Measurements from ENCODE around the gene MICOS13.

MICOS13 gene

DNA sequence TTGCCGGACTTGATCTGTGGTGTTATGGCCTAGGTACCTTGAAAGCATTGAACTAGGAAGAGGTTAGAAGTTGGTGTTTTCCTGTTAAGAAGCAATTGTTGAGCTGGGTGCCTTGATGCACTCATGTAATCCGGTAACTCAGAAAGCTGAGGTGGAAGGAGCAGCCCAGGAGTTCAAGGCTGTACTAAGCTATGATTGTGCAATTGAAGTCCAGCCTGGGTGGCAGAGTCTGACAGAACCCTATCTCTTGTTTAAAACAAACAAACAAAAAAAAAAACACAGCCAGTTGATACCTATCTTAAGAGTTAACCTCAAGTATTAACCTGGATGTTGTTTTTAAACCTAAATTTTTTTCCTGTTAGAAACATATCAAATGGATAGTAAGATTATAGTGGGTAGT is 38.1 kb downstream of the MICOS13 start:
- no peak overlapping the region for H3K27ac ChIP-seq
- TF ChIP-seq, protein P1, sequence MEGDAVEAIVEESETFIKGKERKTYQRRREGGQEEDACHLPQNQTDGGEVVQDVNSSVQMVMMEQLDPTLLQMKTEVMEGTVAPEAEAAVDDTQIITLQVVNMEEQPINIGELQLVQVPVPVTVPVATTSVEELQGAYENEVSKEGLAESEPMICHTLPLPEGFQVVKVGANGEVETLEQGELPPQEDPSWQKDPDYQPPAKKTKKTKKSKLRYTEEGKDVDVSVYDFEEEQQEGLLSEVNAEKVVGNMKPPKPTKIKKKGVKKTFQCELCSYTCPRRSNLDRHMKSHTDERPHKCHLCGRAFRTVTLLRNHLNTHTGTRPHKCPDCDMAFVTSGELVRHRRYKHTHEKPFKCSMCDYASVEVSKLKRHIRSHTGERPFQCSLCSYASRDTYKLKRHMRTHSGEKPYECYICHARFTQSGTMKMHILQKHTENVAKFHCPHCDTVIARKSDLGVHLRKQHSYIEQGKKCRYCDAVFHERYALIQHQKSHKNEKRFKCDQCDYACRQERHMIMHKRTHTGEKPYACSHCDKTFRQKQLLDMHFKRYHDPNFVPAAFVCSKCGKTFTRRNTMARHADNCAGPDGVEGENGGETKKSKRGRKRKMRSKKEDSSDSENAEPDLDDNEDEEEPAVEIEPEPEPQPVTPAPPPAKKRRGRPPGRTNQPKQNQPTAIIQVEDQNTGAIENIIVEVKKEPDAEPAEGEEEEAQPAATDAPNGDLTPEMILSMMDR (conservative IDR thresholded peaks at IDR 0.05): no peak
- TF ChIP-seq ZFX (IDR thresholded peaks at IDR 0.05): no peak

DNA sequence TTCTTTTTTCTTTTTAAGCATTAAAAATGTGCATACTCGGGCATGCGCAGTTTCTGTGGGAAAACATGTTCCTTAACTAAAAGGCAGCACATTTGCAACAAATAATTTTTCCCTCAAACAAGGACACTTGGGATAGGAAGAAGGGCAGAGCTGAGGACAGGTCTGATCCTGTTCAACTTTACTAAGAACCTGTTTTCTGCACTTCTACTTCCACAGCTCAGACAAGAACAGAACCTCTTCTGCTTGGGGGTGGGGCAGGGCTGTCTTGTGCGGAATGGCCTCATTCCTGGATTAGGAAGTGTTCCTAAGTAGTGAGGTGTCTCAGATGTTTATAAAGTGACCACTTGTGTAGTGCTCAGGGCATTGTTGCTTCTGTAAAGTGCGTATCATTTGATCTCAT is 39.1 kb downstream of the MICOS13 start:
- no peak for TF ChIP-seq ZFX (IDR thresholded peaks at IDR 0.05)
- TF ChIP-seq, protein P1 (conservative IDR thresholded peaks at IDR 0.05): no peak
- H3K27ac ChIP-seq: no peak overlapping the region

DNA sequence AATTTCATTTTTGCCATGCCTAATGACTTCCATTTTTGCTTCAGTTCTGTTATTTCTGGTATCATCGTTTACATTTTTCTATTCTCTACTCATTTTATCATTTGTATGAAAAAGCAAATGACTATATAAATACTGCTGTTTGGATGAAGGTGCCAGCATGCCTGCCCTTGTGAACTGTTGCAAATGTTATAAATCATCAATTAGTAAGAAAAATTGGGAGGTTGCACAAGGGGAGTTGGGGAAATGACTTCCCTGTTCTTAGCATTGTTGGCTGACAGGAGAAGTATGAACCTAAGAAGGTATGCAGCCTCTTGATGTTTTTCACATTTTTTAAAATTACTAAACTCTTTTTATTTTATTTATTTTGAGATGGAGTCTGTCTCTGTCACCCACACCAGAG is 42.3 kb downstream of the MICOS13 start:
- TF ChIP-seq, protein P1 (conservative IDR thresholded peaks at IDR 0.05): no peak
- no peak for TF ChIP-seq ZFX (IDR thresholded peaks at IDR 0.05)
- H3K27ac ChIP-seq: no peak overlapping the region

DNA sequence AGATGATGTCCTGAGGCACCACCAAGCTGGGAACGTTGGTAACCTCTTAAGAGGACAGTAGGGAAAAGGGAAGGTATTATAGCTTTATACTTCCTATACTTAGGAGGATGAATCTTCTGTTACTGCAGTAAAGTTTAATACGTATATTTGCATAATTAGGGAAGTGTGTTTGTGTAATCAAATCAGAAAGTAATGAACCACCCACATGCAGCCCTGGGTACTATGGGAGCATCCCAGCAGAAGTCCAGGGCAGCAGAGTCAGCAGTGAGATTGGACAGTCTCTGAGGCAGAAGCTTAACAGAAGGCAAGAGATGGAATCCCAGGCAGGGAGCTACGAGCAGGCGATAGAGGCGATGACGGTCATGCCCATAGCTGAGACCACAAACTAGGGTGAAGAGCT is 44.9 kb downstream of the MICOS13 start:
- no peak for TF ChIP-seq ZFX (IDR thresholded peaks at IDR 0.05)
- TF ChIP-seq, protein P1 (conservative IDR thresholded peaks at IDR 0.05): no peak
- no peak overlapping the region for H3K27ac ChIP-seq

DNA sequence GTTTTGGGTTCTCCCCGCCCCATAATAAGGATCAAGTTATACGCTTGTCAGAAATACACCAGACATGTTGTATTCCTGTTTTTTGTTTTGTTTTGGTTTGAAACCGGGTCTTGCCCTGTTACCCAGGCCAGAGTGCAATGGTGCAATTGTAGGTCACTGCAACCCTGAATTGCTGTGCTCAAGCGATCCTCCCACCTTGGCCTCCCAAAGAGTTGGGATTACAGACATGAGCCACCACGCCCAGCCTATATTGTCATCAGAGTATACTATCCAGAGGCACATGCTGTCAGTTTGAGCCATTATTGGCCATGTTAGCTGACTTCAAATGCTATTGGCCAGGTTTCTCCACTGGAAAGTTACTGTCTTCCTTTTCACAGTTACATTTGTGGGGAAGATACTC is 47.7 kb downstream of the MICOS13 start:
- no peak for TF ChIP-seq ZFX (IDR thresholded peaks at IDR 0.05)
- TF ChIP-seq, protein P1 (conservative IDR thresholded peaks at IDR 0.05): no peak
- peak overlapping the region; percentile 26; the same call in 1 of the 2 replicates for H3K27ac ChIP-seq

DNA sequence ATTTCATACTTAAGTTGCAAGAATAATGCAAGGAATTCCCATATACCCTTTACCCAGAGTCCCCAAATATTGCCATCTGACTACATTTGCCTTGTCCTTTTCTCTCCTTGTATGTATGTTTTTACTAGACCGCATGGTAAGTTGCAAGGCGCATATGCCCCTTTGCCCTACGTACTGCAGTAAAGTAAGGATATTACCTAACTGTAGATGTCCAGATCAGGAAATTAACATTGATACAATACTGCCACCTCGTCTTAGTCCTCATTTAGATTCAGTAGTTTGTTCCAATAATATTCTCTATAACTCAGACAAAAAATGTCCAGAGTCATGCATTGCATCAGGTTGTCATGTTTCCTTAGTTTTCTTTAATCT is 48.1 kb downstream of the MICOS13 start:
- no peak for TF ChIP-seq ZFX (IDR thresholded peaks at IDR 0.05)
- TF ChIP-seq, protein P1 (conservative IDR thresholded peaks at IDR 0.05): no peak
- H3K27ac ChIP-seq: no peak overlapping the region; the same call in 1 of the 2 replicates

DNA sequence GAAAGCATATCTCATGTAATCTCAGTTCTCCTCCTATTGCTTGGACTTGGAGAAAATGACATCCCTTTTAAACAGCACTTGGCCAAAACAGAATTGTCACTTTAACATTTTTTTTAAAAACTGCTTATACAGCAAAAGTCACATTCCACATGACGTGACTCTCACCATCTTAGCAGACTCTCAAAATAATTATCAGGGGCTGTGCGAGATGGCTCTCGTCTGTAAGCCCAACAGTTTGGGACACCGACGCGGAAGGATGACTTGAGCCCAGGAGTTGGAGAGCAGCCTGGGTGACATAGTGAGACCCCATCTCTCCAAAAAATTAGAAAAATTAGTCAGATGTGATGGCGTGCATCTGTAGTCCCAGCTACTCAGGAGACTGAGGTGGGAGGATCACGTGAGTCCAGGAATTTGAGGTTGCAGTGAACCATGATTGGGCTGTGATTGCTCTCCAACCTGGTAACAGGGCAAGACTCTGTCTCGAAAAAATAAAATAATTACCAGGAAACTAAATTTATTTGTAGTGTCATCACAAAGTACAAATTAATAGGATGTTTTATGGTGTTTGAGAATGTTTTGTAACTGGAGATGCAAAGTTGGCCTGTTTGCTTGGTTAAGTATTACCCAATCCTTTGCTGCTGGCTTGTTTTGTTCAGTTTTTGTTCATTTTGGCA is 48.6 kb downstream of the MICOS13 start:
- H3K27ac ChIP-seq: peak overlapping the region; percentile 64
- TF ChIP-seq, protein P1 (conservative IDR thresholded peaks at IDR 0.05): no peak
- TF ChIP-seq ZFX (IDR thresholded peaks at IDR 0.05): no peak
